HepG2 (cell line): ENCODE results near the gene JPH3. TPM values are rescaled to one million over a fixed set of nuclear protein-coding genes. Genes with fewer than 3 reads are reported as not detected.
A peak's percentile ranks its signal among the peaks of the same experiment; 100 is the strongest.

ENCODE experiments used
- ATAC-seq: fragments of 200-7000 bp; cut with Tn5 transposase; 3 replicates; pipeline ENCODE4 v1.9.1; 2020; ENCODE audit warnings: mild to moderate bottlenecking, moderate library complexity
- BruUV-seq: library from RNA; stranded (reverse); fragments of 400-500 nt; replicated peaks from 2 replicates; lab custom pipeline; 2021; lab: Mats Ljungman, UMichigan
- CTCF ChIA-PET: fragments of 300-600 bp; formaldehyde crosslinking; extraction: SDS; loops from one replicate; lab custom pipeline; 2021; ENCODE audit warnings: low total read pairs, inconsistent platforms, low intra/inter-chr PET ratio; lab: Yijun Ruan, JAX
- POLR2A ChIA-PET: fragments of 350-600 bp; sonication (Branson Sonifier 250); formaldehyde crosslinking; loops from one replicate; lab custom pipeline; 2020; ENCODE audit warnings: antibody characterized with exemption, inconsistent platforms; lab: Yijun Ruan, JAX
- DNase-seq: peaks from one replicate; pipeline ENCODE4 v3.0.0-alpha.2; 2015; ENCODE audit warnings: low spot score
- FAIRE-seq: peaks from 3 replicates; lab custom pipeline; 2011; peaks lifted over from hg19 to GRCh38; lab: Jason Lieb, UNC
- H2AFZ ChIP-seq: one replicate; pipeline ENCODE4 v1.6.1; 2011; ENCODE audit warnings: low read length, inconsistent platforms
- H3K27ac ChIP-seq: fragments of 300-600 bp; 3 replicates; pipeline ENCODE4 v1.8.0; 2011; ENCODE audit warnings: mixed run types, mild to moderate bottlenecking, mixed read lengths, low read length, inconsistent platforms; ENCODE audit not compliant: insufficient read depth; ENCODE audit errors: extremely low read length
- H3K27me3 ChIP-seq, 2 experiments: fragments of 200-600 bp in 1 of 2; 2 replicates in 1 of 2; 3 replicates in 1 of 2; pipeline versions ENCODE4 v1.6.0 to v1.8.0; 2011; ENCODE audit warnings: low read length in 2 of 2, mild to moderate bottlenecking in 2 of 2, moderate library complexity in 2 of 2, inconsistent platforms in 1 of 2; ENCODE audit not compliant: insufficient read depth in 2 of 2, control insufficient read depth in 1 of 2
- H3K36me3 ChIP-seq, 2 experiments: fragments of 200-600 bp in 1 of 2; replicated peaks in 1 of 2; 2 replicates in 1 of 2; 3 replicates in 1 of 2; pipeline versions ENCODE4 v1.5.1 to v1.8.0; 2011; ENCODE audit warnings: low read length in 2 of 2, inconsistent platforms in 1 of 2; ENCODE audit not compliant: insufficient read depth in 2 of 2, control insufficient read depth in 1 of 2
- H3K4me1 ChIP-seq: 2 replicates; pipeline ENCODE4 v1.5.1; 2012; ENCODE audit warnings: low read length, inconsistent platforms; ENCODE audit not compliant: insufficient read depth
- H3K4me2 ChIP-seq: 2 replicates; pipeline ENCODE4 v1.6.0; 2011; ENCODE audit warnings: low read depth, low read length, inconsistent platforms
- H3K4me3 ChIP-seq, 3 experiments: fragments of 200-600 bp in 1 of 3; sonication (generic), shearing (Covaris generic) in 1 of 3; replicated peaks in 1 of 3; 2 replicates each; pipeline ENCODE4 v1.5.1; 2011 to 2016; ENCODE audit warnings: low read length in 3 of 3, inconsistent platforms in 2 of 3, low read depth in 2 of 3, mild to moderate bottlenecking in 2 of 3, control low read depth in 1 of 3, mixed read lengths in 1 of 3; ENCODE audit not compliant: insufficient read depth in 1 of 3
- H3K79me2 ChIP-seq: one replicate; pipeline ENCODE4 v1.6.1; 2011; ENCODE audit warnings: low read length, inconsistent platforms; ENCODE audit not compliant: insufficient read depth
- H3K9ac ChIP-seq: 2 replicates; pipeline ENCODE4 v1.6.0; 2011; ENCODE audit warnings: mild to moderate bottlenecking, low read depth, low read length, inconsistent platforms; ENCODE audit not compliant: insufficient read depth
- H3K9me3 ChIP-seq: 2 replicates; pipeline ENCODE4 v1.5.1; 2012; ENCODE audit warnings: mild to moderate bottlenecking, low read length
- H4K20me1 ChIP-seq: 2 replicates; pipeline ENCODE4 v1.6.0; 2011; ENCODE audit warnings: inconsistent platforms, mild to moderate bottlenecking, low read length, moderate library complexity; ENCODE audit not compliant: insufficient read depth
- FLYWCH1 ChIP-seq: sonication (generic); formaldehyde crosslinking; IDR thresholded peaks from 2 replicates; pipeline ENCODE4 v1.8.1; 2023; ENCODE audit warnings: mild to moderate bottlenecking, missing genetic modification reagents
- IKZF4 ChIP-seq: sonication (generic); formaldehyde crosslinking; IDR thresholded peaks from 2 replicates; pipeline ENCODE4 v1.5.1; 2020; ENCODE audit warnings: borderline replicate concordance, mild to moderate bottlenecking, low read depth, missing genetic modification reagents; ENCODE audit errors: not compliant biosample characterization
- PITX1 ChIP-seq: sonication (generic); formaldehyde crosslinking; IDR thresholded peaks from 2 replicates; pipeline ENCODE4 v1.5.1; 2020; ENCODE audit warnings: mild to moderate bottlenecking, missing genetic modification reagents
- WGBS: methylation state at CpG from one replicate; pipeline ENCODE4 v1.1.6; 2017; ENCODE audit warnings: low lambda C conversion rate; 5-methylcytosine and 5-hydroxymethylcytosine counted together
- in situ Hi-C: cut with HindIII; loops from 2 replicates; pipeline ENCODE4 v1.10.0; 2017; ENCODE audit warnings: low pct_unique_long_range_greater_than_20kb; ENCODE audit not compliant: extremely low pct_ligation_motif_present
- intact Hi-C: fragments of 100-400 bp; cut with micrococcal nuclease; formaldehyde crosslinking; loops from one replicate; pipeline ENCODE4 v1.10.0; 2022; ENCODE audit not compliant: unreplicated experiment
- polyA plus RNA-seq, 8 experiments: library from polyadenylated mRNA; depleted of rRNA in 3 of 8; stranded (reverse) in 7 of 8; unstranded in 1 of 8; fragments of >200 nt; fragmentation: Illumina TruSeq in 4 of 8; extraction: Trizol in 4 of 8; gene quantifications; 2 replicates each; pipeline versions ENCODE4 v1.2.1 to v1.2.3, GENCODE V29; 2011 to 2016; ENCODE audit warnings: low read depth in 4 of 8, missing spikeins in 1 of 8, mixed read lengths in 1 of 8; ENCODE audit not compliant: insufficient read depth in 1 of 8
- total RNA-seq, 5 experiments: library from RNA; depleted of rRNA; stranded (reverse); fragments of >200 nt; fragmentation: Illumina TruSeq; extraction: Trizol; gene quantifications; 2 replicates each; pipeline ENCODE4 v1.2.3, GENCODE V29; 2016; ENCODE audit warnings: low read depth in 1 of 5
- TF ChIP-seq, protein P1 (sequence below): sonication (generic); formaldehyde crosslinking; IDR thresholded peaks from 2 replicates; pipeline ENCODE4 v1.5.0; 2020; ENCODE audit warnings: mild to moderate bottlenecking, missing genetic modification reagents, moderate library complexity
- TF ChIP-seq, protein P2 (sequence below): sonication (generic); formaldehyde crosslinking; IDR thresholded peaks from 2 replicates; pipeline ENCODE4 v1.4.0; 2020; ENCODE audit warnings: missing genetic modification reagents
- TF ChIP-seq, protein P3 (sequence below): sonication (generic); formaldehyde crosslinking; IDR thresholded peaks from 2 replicates; pipeline ENCODE4 v1.4.0; 2020; ENCODE audit warnings: missing genetic modification reagents

Gene JPH3
- total and polyA plus RNA-seq, 2 of the 13 experiments (the other 11 are each of a cell fraction or from before 2014, with no cell fraction given), result not detected

DNA sequence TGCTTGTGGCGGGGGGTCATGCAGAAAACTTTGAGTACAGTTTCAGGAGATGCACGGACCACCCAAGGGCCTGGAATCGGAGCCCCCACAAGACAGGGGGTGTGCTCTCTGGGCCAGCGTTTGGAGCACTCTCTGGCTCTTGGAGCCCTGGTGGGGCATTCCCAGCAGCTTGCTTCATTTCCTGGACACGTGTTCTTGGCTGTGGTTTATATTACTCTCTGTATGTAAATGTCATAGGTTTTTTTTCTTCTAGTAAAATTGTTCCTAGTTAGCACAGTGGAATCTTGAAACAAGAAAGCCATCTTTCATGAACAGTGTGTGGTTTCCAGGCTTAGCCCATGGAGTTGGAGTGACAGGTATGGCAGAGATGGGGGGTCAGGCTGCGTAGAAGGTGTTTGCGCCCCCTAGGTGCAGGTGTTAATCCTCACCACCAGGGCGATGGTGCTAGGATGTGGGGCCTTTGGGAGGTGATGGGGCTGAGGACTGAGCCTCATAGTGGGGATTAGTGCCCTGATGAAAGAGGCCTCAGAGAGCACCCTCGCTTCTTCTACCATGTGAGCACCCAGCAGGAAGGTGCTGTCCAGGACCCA lies 79.8 kb downstream of the JPH3 start:
- intact Hi-C loops (no loop called here), in situ Hi-C loops (no loop called here)
- no peaks in the 10 kb centered on the region for H3K9me3 ChIP-seq
- no peaks in the 10 kb centered on the region for H3K36me3 ChIP-seq
- H3K4me2 ChIP-seq, result no peak overlapping the region
- H4K20me1 ChIP-seq, result peaks cover 3% of the 10 kb centered on the region; the same call in 1 of the 2 replicates
- POLR2A ChIA-PET, result no interaction called here
- H2AFZ ChIP-seq, result no peak overlapping the region
- peak; percentile 42 for DNase-seq
- no peak overlapping the region for H3K4me3 ChIP-seq
- peak; percentile 66 for ATAC-seq
- H3K9ac ChIP-seq, result no peak overlapping the region
- H3K79me2 ChIP-seq, result no peaks in the 10 kb centered on the region
- H3K27me3 ChIP-seq, result peaks cover 18 to 82% of the 10 kb centered on the region in 2 experiments
- H3K27ac ChIP-seq, result no peak overlapping the region
- WGBS, result 17% methylated on average over 8 of the region's 9 CpGs
- FAIRE-seq, result peak; percentile 75
- peaks cover 6% of the 10 kb centered on the region for H3K4me1 ChIP-seq
- CTCF ChIA-PET, result no interaction called here
- TF ChIP-seq PITX1, result peak; percentile 30; the same call in 1 of the 2 replicates
- TF ChIP-seq FLYWCH1, result no peak
- TF ChIP-seq IKZF4, result no peak
- TF ChIP-seq, protein P1, sequence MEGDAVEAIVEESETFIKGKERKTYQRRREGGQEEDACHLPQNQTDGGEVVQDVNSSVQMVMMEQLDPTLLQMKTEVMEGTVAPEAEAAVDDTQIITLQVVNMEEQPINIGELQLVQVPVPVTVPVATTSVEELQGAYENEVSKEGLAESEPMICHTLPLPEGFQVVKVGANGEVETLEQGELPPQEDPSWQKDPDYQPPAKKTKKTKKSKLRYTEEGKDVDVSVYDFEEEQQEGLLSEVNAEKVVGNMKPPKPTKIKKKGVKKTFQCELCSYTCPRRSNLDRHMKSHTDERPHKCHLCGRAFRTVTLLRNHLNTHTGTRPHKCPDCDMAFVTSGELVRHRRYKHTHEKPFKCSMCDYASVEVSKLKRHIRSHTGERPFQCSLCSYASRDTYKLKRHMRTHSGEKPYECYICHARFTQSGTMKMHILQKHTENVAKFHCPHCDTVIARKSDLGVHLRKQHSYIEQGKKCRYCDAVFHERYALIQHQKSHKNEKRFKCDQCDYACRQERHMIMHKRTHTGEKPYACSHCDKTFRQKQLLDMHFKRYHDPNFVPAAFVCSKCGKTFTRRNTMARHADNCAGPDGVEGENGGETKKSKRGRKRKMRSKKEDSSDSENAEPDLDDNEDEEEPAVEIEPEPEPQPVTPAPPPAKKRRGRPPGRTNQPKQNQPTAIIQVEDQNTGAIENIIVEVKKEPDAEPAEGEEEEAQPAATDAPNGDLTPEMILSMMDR, result peak; percentile 47
- TF ChIP-seq, protein P2, sequence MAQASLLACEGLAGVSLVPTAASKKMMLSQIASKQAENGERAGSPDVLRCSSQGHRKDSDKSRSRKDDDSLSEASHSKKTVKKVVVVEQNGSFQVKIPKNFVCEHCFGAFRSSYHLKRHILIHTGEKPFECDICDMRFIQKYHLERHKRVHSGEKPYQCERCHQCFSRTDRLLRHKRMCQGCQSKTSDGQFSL, result peak; percentile 72; the same call in 1 of the 2 replicates
- TF ChIP-seq, protein P3, sequence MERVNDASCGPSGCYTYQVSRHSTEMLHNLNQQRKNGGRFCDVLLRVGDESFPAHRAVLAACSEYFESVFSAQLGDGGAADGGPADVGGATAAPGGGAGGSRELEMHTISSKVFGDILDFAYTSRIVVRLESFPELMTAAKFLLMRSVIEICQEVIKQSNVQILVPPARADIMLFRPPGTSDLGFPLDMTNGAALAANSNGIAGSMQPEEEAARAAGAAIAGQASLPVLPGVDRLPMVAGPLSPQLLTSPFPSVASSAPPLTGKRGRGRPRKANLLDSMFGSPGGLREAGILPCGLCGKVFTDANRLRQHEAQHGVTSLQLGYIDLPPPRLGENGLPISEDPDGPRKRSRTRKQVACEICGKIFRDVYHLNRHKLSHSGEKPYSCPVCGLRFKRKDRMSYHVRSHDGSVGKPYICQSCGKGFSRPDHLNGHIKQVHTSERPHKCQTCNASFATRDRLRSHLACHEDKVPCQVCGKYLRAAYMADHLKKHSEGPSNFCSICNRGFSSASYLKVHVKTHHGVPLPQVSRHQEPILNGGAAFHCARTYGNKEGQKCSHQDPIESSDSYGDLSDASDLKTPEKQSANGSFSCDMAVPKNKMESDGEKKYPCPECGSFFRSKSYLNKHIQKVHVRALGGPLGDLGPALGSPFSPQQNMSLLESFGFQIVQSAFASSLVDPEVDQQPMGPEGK (CRISPR knock-in tag), result peak; percentile 47
- BruUV-seq, result no TSS peak
